GM21723 (cell line): ENCODE measurements around the gene HOXB4.
"Not testable (repeated sequence)": the region's sequence is repeated elsewhere in the genome, so short reads cannot be mapped to it uniquely, and the experiment has no call there.

Source experiments
- ATAC-seq: cut with Tn5 transposase; IDR thresholded peaks from one replicate; pipeline ENCODE4 v1.9.1; 2021; ENCODE audit warnings: mild to moderate bottlenecking, moderate library complexity; ENCODE audit not compliant: unreplicated experiment

The HOXB4 gene

DNA sequence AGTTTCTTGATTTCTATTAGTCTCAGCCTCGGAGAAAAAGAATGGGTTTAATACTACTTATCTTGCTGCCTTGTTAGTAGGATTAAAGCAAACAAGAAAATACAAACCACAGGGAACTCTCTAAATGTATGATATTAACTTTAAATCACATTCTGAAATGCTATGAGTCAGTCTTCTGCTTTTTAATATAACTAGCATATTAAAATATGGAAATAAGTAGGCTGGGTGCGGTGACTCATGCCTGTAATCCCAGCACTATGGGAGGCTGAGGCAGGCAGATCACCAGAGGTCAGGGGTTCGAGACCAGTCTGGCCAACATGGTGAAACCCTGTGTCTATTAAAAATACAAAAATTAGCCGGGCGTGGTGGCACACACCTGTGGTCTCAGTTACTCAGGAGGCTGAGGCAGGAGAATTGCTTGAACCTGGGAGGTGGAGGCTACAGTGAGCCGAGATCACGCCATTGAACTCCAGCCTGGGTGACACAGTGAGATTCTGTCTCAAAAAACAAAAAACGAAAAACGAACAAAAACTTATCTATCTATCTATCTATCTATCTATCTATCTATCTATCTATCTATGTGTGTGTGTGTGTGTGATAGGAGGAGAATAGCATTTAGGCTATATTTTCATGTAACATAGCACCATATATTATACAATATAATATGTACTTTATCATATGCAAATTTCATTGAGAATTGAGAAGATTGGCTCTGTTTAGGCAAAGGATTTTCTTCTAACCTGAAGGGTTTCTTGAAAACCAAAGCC lies 42.2 kb downstream of the HOXB4 start:
- not testable (repeated sequence) for ATAC-seq

DNA sequence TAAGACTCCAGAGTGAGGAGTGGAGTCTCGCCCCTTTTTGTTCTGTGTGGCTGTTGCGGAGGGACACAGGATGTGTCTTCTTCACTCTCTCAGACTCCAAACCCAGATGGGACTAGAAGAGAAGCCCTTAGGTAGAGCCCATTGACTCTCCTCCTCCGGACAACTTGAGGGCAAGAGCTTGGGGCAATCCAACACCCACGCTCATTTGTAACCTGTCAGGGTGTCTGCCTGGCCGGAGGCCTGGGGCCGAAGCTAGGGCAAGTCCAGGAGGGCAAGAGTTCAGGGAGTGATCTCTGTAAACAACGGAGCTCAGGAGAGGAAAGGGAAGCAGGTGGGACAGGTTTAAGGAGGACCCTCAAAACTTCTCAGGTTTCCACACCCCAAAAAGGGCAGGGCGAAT lies 45.9 kb downstream of the HOXB4 start:
- ATAC-seq: no peak

DNA sequence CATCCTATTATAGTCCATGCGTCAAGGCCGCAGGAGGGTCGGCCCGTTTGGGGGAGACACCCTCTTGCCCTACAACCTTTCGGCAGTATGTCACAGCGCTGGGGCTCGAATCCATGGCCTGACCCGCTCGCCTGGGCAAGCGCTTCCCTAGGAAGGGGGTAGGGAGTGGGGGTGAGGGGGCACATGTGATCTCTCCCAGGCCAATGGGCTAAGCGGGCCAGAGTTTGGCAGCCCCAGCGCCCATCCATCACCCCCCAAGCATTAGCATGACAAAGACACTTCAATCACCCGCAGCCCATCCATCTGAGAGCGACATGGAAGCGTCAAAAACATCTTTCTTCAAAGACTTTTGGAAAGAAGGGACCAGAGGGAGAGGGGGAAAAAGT lies 47.3 kb downstream of the HOXB4 start, which contains the start of gene HOXB1:
Gene HOXB1 (minus strand): TSS at position 125 of the 386 bp plus-strand sequence. CDS start 107 bp downstream, at position 18.
- ATAC-seq: no peak

DNA sequence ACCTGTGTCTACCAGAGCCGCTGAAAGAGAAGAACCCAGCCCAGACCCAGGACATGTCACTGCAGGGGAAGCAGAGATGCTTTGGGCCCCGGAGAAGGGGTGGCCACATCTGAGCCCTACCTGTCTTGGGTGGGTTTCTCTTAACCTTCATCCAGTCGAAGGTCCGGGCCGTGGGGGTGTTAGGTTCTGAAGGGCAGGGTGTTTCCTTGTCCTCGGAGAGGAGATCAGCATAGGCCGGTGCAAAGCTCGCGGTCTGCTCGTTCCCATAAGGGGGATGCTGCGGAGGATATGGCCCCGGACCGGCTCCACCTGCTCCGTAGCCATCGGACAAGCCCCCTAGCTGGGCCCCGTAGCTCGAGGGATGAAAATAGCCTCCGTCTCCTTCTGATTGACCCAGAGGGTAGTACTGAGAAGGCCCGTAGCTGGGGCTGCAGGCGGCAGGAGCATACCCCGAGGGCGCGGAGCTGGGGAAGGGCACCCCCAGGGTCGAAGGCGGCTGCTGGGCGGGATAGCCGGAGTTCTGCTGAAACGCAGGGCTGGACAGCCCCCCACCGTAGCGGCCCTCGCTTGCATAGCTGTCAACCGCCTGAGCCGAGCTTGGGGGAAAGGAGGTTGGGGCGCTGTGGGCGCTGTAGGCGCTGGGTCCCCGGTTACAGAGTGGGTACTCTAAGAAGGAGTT lies 47.8 kb downstream of the HOXB4 start:
- no peak for ATAC-seq

DNA sequence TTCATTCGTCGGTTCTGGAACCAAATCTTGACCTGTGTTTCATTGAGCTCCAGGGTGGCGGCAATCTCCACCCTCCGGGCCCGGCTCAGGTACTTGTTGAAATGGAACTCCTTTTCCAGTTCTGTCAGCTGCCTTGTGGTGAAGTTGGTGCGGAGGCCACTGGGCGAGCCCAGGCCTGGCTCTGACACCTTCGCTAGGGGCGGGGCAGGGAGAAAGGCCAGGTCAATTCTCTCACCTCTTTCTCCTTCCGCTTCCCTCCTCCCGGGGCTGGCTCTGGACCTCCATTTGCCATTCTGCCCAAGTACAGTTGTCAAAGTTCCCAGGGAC lies 48.5 kb downstream of the HOXB4 start:
- no peak for ATAC-seq

DNA sequence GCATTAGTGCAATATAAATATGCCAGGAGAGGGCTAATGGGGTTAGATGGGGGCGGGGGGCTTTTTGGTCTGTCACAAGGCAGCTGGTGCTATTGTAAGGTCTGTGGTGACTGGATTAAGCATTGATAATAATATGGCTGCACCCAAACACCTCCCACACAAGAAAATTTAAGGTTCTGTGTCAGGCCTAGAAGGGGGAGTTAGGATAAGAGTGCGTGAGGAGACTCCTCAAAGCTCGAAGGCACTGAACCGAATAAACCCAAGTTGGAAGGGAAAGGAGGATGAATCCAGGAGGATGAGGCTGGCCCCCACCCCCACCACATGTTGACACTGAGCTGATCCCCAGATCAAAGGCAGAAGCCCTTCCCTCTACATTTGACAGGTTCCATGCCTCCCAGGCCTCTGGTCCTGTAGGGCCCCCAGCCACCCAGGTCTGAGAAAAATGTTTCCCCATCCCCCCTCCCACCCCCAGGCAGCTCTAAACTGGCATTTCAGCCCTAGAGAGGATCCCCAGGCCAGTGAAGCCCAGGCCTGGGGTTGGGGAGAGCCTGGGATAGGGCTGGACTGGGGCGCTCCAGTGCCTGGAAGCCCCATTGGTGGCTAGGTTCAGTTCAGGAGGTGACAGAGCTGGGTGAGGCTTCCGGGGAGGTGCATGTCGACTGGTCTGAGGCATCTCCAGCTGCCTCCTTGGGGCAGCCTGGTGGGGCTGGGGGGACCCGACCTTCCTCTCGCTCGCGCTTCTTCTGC lies 49.0 kb downstream of the HOXB4 start:
- ATAC-seq: no peak

DNA sequence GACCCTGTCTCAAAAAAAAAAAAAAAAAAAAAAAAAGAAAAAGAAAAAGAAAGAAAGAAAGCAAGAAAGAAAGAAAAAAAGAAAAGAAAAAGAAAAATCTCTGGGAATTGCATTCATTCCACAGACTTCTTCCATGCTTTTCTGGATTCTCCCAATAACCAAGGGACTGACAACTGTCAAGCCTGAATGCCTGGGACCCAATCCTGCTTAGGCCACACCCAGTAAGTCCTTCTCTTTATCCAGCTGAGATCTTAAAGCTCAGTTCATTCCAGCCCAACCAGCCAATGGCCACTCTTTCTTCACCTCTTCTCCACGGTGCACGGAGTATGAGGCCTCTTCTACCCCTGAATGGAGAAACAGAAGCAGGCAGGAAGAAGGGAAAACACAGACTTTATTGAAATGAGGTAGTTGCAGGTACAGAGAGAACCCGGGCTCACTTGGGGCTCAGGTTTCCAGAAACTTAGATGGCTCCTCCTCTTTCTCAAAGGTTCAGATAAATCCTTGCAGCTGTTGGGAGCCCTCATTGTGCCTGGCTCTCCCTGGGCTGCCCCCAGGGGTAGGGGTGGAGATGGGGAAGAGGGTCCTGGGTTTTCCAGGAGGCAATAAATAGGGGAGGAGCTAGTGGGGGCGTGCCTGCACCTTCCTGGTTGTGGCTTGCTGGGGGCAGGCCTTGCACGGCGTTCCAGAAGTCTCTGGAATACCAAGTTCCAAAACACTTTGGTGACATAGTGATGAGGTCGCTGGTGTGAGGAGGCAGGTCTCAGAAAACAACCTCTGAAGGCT lies 49.8 kb downstream of the HOXB4 start:
- no peak for ATAC-seq

DNA sequence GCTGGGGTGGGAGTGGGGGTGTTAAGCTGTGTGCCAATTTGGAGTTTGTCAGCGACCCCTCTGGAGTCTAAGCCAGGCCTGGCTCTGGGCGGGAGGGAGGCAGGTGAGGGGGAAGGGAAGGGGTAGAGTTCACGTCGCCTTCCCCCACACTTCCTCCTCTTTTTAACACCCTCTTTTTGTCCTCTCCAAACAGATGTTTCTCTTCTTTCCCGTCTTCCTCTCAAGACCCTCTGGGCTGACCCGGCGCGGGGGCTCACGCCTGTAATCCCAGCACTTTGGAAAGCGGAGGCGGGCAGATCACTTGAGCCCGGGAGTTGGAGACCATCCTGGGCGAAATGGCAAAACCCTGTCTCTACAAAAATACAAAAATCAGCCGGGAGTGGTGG lies 50.6 kb downstream of the HOXB4 start:
- ATAC-seq: no peak

DNA sequence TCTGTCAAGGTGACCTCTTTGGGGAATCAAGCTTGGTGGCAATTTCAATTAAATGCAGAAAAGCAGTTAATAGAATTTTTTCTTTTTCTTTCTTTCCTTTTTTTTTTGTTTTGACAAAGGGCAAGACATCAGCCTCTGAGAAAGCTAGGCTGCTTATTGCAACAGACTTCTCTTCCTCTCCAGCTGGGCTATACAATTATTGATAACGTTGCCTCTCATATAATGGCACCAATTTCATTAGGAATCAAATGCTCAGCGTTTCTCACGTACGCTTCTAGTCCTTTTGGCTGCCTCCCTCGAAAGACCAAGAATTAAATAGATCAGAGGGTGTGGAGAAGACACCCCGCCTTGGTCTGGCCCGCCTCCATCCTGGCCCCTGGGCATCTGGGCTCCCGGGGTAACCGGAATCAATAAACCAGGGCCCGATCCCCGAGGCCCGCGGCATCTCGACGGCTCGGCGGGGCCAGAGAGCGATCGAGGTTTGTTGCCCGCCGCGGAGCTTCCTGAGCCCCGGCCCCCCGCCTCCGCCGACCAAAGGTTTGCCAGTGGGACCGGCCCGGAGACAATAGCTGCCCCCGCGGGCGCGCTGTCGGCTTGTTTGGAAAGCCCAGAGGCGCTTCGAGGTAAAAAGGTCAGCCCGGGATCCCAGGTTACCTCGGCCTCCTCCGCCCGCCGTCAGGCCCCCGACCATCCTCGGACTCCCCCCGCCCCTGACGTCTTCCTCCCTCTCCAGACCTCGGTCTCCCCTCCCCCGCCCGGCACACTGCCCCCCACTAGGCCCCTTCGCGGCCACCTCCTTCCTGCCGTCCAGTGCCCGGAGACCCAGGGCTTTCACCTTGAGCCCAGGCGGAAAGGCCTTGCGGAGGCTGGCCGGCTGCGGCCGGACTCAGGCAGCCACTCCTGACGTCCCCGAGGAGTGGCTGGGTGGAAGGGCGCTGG lies 51.3 kb downstream of the HOXB4 start:
- no peak for ATAC-seq
